Stimulated activated CD4-positive, alpha-beta T cell treated with anti-CD3 and anti-CD28 coated beads, TNF-alpha, amount 100 ng/mL, for 48 hours (primary cell): ENCODE data around the gene TRIM24.
A peak's percentile ranks its signal among the peaks of the same experiment; 100 is the strongest.
"Not testable (repeated sequence)": the region's sequence is repeated elsewhere in the genome, so short reads cannot be mapped to it uniquely, and the experiment has no call there.

Source experiments
- DNase-seq, 3 donors: peaks; one replicate each; pipeline ENCODE4 v3.0.0-alpha.2; 2020; ENCODE audit warnings: low read depth in 3 of 3

Gene TRIM24

DNA sequence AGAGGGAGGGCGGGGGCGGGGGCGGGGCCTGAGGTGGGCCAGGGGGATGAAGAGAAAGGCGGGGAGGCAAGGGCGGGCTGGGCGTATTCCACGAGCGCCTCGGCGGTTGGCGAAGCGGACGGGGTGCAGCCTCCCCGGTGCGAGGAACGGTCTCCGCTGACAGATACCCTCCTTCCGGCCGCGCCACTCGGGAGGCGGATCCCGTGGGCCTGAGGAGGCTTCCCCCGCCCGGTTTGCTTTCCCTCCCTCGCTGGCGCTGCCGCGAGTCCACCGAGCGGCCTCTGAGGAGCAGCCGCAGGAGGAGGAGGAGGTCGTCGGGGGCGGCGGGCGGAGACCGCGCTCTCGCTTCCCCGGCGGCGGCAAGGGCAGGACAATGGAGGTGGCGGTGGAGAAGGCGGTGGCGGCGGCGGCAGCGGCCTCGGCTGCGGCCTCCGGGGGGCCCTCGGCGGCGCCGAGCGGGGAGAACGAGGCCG is at the start of gene TRIM24:
Gene TRIM24 (plus strand): TSS at position 84 of the 473 bp plus-strand sequence. CDS start 290 bp downstream, at position 374.
- no peak for DNase-seq

DNA sequence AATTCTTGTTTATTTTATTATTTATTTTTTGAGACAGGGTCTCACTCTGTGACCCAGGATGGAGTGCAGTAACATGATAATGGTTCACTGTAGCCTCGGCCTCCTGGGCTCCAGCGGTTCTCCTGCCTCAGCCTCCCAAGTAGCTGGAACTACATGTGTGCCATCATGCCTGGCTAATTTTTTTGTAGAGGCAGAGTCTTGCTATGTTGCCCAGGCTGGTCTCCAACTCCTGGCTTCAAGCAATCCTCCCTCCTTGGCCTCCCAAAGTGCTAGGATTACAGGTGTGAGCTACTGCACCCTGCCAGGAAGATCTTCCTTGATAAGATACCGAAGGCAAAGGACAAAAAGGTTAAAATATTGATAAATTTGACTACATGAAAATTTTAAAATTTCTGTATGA is 48.0 kb upstream of the TRIM24 start:
- DNase-seq: not testable (repeated sequence)

- not testable (repeated sequence) for DNase-seq
These were observed 47.1 kb upstream of the TRIM24 start for GRCh38 chr7:138412921-138413320.

DNA sequence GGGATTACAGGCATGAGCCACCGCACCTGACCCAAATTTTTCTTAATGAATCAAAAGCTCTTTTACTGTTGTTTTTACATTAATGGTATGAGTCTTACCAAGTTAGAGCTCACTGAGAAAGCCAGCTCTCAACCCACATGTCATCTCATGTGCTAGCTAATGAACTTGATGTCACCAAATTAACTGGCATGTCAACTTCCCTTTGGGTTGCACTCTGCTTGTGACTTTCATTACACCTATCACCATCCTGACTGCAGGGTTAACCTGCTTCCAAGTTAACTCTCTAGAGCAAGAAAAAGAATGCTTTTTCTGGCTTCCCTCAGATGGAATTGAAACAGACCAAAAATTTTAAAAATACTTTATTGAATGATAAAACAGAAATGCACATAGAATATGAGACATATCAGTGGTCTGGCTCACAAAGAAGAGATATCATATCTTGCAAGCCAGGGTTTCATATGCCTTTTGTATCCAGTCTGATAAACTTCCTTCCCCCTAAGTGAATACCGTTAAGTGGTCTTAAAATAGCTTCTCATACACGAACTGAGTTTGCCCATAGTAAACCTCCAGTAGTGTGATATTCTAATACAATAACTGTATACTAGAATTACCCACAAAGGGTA is 42.9 kb upstream of the TRIM24 start:
- no peak for DNase-seq

GRCh38 chr7:138417764-138418163 is 42.3 kb upstream of the TRIM24 start:
- no peak for DNase-seq

DNA sequence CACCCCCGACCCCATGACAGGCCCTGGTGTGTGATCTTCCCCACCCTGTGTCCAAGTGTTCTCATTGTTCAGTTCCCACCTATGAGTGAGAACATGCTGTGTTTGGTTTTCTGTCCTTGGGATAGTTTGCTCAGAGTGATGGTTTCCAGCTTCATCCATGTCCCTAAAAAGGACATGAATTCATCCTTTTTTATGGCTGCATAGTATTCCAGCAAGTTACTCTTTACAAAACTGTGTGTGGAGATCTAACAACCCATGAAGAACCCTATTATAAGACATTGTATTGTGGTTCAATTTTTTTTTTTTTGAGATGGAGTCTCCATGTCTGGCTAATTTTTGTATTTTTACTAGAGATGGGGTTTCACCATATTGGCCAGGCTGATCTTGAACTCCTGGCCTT is 41.7 kb upstream of the TRIM24 start:
- DNase-seq: not testable (repeated sequence)

DNA sequence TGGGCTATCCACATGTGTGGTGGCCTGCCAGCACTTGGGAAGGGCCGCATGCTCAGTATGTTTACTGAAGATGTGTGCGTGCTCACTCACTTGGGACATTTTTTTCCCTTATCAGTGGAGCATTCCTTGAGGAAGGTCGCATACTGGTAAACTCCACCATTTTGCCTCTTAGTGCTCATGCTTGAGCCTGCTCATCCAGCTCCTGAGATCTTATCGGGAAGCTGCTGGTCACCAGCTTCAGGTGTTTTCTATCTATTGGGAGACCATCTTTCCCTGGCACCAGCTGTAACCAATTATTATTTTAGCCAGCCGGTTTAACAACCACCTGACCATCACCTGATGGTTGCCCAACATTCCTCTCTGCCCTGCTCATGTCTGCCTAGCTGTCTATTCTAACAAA is 35.0 kb upstream of the TRIM24 start:
- no peak for DNase-seq

DNA sequence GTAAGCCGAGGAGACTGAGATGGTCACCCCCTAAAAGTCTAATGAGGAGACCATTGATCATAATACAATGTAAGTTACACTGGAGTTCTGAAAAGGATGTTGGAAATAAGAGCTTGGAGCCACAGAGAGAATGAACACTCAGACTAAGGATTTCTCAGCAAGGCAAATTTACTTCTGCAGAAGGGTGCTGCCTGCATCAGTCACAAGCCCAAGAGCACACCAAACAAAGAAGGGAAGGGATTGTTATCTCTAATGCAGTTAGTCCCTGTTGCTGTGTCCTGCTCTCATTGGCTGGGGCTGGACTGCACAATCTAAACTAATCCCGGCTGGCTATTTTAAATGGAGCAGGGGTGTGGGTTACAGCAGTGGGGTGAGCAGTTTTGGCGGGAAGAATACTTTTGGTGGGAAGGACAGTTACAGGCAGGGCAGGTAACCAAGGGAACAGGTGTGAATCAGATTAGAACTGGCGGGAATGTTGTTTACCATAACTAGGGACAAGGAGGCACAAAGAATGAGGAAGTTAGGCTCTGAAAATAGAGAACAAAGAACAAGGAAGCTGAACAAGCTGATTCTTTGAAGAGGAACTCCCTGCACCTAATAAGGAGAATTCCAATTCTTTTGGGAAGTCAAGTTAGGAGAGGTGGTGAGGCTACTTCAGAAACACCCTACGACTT is 30.3 kb upstream of the TRIM24 start:
- no peak for DNase-seq

DNA sequence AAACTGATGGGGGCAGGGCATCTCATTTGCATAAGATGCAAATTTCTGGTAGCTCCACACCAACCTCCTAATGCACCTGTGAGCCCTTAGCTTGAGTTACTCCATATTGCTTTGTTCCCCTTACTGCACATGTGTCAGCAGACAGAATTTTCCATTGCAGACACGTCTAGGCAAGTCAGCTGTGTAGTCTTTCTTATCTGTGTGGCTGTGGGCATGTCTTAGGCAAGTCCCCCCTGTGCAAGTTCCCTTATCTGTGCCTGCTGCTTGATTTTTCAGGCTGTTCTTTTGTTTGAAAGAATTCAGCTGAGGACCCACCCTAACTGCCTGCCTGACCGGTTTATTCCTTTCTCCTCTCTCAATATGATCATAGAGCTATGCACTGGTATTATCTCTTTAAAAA is 28.5 kb upstream of the TRIM24 start:
- DNase-seq: no peak

DNA sequence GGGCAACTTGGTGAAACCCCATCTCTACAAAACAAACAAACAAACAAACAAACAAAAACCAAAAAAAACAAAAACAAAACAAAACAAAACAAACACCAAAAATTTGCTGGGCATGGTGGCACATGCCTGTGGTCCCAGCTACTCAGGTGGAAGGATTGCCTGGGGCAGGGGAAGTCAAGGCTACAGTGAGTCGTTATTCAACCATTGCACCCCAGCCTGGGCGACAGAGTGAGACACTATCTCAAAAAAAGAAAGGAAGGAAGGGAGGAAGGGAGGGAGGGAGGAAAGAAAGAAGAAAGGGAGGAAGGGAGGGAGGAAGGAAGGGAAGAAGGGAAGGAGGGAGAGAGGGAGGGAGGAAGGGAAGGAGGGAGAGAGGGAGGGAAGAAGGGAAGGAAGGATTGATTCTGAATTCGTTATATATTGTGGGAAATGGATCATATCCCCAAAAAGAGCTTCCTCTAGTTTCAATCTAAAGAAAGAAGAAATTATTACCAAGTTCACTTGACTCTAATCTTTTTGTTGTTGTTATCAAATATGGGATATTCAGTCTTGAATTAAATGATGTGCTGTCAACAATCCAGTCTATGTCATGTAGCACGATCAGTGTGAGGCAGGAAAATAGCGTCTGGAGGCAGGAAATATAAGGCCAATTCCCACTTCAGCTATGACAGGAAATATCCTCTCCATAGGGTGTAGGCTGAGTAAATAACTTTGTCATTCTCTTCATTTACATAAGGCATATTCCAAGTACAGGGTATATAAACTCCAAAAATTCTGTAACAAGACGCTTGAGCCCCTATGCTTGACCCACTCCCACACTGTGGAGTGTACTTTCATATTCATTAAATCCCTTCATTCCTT is 26.2 kb upstream of the TRIM24 start:
- no peak for DNase-seq

- no peak for DNase-seq
These were observed 25.5 kb upstream of the TRIM24 start for GRCh38 chr7:138434597-138435019.

DNA sequence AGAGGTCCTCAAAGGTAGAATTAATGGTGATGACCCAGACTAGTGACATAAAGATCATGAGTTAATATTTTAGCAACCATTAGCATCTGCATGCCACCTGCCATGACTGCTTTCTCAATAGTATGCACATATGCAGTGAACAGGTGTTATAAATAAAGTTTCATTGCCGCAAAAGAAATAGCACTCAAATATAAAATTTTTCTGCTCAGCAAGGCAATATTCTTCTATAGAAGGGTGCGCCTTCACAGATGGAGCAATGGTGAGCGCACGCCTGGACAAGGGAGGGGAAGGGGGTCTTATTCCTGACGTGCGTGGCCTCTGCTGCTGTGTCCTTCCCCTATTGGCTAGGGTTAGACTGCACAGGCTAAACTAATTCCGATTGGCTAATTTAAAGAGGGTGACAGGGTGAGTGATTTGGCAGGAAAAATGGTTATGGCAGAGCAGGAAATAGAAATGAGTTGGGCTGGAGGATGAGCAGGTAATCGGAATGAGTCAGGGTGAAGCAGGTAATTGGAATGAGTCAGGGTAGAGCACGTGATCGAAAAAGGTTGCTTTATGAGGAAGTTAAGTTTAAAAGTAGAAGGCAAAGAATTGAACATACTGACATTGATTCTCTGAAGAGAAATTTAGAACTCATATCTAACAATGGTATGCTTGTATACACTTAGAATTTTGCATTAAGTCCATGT is 24.7 kb upstream of the TRIM24 start:
- no peak for DNase-seq

DNA sequence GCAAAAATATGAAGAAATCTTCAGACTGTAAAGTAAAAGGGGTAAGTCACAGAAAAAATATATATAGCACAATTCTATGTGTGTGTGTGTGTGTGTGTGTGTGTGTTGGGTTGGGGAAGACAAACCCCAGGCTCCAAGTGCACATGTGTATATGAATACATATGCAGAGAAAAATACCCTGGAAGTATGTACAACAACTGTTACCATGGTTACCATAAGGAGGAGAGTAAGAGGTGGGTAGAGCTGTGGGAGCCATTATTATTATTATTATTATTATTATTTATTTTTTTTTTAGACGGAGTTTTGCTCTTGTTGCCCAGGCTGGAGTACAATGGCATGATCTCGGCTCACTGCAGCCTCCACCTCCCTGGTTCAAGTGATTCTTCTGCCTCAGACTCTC is 23.7 kb upstream of the TRIM24 start:
- no peak for DNase-seq

GRCh38 chr7:138440460-138440859 is 19.6 kb upstream of the TRIM24 start:
- no peak for DNase-seq

GRCh38 chr7:138442822-138443221 is 17.2 kb upstream of the TRIM24 start:
- DNase-seq: no peak

- peak in 1 of 3 donors; percentile 18 for DNase-seq
These were observed 10.5 kb upstream of the TRIM24 start for GRCh38 chr7:138449580-138449979.

DNA sequence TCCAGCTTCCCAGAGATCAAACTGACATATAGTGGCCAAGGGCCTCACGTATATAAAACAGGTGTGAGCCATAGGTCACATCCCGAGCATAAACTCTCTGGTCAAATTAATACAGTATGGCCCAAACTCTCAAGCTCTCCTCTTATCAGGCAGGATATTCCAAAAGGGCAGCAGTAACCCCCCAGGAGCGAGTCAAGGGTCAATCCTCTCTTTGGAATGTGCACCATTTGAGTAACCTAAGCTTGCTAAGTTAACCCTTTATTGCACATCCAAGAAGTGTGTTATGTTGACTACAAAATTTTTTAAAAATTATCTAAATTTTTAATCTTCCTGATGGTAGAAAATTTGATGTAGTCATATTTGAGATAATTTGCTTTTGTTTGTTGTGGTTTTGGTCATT is 4.5 kb upstream of the TRIM24 start:
- no peak for DNase-seq

- no peak for DNase-seq
These were observed 3.8 kb upstream of the TRIM24 start for GRCh38 chr7:138456220-138456619.

DNA sequence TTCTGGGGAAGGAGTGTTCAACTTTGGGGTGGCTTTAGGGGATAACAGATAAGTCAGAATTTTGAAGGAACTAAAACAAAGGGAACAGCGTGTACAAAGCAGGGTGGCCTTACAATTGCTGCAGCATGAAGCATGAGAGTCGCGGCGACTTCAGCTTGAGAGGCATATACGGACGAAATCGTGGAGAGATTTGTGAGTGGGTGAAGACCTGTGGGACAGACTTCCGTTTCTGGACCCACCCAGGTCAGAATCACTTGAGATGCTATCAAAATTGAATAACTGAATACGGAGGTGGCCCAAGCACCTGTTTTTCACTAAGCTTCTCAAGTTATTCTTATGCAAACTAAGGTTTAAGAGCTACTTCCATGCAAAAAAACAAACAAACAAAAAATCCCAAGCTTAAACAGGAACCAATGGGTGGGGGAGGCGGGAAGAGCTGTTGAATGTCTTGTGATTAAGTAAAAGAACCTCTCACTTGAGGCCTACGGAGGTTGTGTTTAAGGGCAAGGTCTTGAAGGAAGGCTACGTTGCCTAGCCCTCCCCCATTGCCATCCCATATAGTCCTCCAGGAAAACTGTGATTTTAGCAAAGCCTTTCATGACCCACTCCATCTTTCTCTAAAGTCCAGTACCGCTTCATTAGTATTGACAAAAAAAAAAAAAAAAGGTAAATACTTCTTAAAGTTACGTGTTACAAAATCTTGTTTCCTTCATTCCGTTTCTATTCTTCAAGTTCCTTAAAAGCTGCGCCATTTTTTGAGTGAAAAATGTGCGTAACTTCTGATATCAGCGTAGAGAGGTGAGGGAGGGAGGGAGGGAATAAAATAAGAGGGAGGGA is 1.3 kb upstream of the TRIM24 start:
- no peak for DNase-seq

- DNase-seq: peak; percentile 93 to 95 (median 94)
These were observed 465 bp upstream of the TRIM24 start for GRCh38 chr7:138459413-138460175.
